HG03045 (cell line): ENCODE measurements around the gene MYH9.
A peak's percentile ranks its signal among the peaks of the same experiment; 100 is the strongest.

Experiments
- ATAC-seq: cut with Tn5 transposase; IDR thresholded peaks from one replicate; pipeline ENCODE4 v1.9.1; 2021; ENCODE audit warnings: mild to moderate bottlenecking, moderate library complexity; ENCODE audit not compliant: unreplicated experiment

Gene MYH9

GRCh38 chr22:36386900-36387708 is 663 bp downstream of the MYH9 start:
- ATAC-seq = peak; percentile 19

DNA sequence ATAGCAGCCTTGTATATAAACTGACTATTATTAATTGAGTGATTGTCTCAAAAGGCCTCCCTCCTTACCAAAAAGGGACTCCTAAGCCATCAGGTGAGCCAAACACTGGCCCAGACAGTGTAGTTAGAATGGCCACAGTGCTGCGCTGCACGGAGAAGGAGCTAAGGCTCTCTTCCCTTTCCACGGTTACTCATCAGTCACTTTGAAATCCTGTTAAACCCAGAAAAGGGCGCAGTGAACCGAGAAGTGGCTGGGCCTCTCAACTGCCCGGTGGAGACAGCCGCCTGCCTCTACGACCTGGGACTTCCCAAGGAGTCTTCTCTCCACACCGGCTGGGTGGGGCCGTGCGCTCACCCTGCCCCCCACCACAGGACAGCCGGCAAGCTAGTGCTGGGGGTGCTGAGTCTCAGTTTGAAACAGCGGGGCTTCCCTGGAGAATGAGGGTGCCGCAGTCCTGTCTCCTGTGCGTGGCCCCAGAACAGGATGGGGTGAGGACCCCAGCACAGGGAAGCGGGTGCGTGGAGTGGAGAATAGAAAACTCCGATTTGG is 1.3 kb downstream of the MYH9 start:
- peak; percentile 28 for ATAC-seq

GRCh38 chr22:36385491-36386350 is 2.0 kb downstream of the MYH9 start:
- ATAC-seq = no peak

- ATAC-seq = no peak
Observed at GRCh38 chr22:36384766-36385481, 2.8 kb downstream of the MYH9 start.

GRCh38 chr22:36383110-36383581 is 4.6 kb downstream of the MYH9 start:
- no peak for ATAC-seq

DNA sequence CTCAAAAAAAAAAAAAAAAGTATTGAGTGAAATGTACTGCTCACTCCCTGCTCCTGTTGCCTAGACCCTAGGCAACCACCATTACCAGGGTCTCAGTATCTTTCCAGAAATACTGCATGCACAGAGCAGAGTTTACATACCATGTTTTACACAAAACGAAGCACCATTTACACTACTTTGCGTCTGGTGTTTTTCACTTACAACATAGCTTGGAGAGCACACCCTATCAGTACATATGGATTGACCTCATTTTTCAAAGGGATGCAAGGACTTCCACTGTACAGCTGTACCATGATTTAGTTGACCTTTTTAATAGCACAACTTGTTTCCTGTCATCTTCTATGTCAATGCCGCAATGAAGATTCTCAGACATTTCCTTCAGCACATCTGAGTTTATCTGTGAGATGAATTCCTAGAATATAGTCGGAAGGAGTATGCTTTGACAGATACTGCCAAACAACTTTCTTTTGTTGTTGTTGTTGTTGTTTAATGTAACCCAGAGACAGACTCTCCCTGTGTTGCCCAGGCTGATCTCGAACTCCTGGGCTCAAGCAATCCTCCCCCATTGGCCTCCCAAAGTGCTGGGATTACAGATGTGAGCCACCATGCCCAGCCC is 6.1 kb downstream of the MYH9 start:
- ATAC-seq = no peak

DNA sequence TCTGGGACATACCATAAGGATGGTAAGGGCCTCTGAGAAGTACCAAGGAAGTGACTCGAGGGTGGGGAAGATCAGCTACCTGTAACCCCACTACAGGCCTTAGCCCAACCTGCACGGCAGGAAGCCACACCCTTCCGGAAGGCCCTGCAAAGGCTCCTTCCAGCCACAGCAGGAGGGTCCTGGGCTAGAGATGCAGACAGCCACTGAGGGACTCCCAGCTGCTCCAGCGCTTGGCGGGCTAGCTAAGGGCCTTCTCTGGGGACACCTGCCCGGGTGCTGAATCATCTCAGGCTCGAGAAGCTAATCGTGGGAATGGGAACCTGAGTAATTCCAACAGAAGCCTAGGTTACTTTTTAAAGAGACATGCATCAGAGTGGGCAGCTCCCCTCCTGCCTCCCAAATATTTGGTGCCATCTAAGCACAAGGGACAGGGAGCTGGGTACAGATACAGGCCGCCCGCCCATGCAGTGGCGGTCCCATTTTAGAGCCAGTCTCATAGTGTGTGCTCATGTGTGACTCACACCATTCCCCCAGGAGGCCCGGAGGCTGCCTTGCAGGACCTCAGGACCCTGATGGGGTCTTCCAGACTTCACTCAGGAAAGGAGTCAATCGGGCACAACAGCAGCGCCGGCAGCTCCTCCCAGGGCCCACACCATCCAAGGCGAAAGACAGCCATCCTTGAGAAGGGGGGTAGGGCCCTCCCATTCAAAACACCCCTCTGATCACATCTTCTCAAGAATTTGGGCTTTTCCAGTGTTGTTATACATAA is 8.0 kb downstream of the MYH9 start:
- no peak for ATAC-seq

DNA sequence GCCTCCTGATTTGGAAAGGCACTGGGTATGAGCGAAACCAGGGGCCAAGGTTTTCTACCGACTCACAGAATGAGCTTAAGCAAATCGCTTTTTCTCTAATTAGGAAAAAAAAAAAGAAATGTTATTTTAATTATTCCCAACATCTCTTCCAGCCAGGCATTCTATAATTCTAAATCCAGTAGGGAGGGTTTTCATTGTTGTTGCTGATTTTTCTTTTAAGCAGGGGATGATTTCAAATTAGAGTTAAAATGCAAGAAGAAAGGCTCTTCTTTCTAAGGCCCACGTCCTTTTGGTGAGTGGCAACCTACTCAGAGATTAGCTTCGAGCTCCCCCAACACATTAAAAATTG is 8.9 kb downstream of the MYH9 start:
- no peak for ATAC-seq

GRCh38 chr22:36378080-36378868 is 9.5 kb downstream of the MYH9 start:
- ATAC-seq = no peak

DNA sequence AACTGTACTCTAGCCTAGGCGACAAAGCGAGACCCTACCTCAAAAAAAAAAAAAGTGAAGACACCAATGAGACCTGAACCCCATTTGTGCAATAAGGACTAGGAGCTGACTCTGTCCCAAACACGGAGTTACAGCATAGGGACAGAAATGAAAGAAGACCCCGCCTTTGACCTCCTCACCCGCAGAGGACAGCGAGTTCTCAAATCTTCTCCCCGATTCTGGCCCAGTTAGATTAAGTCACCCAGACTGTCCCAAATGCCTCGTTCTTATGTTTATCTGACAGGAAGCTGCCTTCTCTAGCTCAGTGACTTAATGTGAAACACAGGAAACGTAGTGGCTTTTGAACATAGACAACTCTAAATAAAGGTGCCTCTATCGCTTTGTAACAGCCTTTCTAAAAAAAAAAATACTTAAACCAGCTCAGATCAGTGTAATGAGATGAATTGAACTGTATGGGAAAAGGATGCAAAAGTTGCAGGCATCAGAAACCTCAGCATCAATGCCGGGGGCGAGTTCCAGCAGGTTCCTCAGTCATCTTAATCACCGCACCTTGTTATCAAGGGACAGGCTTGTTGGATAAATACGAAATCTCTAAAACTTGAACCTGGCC is 10.6 kb downstream of the MYH9 start:
- ATAC-seq = no peak

DNA sequence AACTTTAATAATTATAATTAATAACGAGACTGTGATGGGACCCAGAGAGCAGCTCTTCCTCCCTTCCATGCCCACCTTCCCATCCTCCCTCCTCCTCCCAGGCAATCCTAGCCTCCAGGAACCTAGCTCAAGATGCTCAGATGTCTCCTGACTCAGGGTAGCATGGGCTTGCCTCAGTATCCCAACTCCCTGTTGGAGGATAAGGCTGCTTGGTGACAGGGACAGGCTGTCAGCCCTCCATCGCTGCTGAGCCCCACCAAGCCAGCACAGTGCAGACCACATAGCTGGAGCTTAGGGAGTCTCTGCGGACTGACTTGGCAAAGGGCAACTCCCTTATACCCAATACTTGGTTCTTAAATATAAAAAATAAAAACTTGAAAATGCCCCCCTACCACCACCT is 11.5 kb downstream of the MYH9 start:
- no peak for ATAC-seq

DNA sequence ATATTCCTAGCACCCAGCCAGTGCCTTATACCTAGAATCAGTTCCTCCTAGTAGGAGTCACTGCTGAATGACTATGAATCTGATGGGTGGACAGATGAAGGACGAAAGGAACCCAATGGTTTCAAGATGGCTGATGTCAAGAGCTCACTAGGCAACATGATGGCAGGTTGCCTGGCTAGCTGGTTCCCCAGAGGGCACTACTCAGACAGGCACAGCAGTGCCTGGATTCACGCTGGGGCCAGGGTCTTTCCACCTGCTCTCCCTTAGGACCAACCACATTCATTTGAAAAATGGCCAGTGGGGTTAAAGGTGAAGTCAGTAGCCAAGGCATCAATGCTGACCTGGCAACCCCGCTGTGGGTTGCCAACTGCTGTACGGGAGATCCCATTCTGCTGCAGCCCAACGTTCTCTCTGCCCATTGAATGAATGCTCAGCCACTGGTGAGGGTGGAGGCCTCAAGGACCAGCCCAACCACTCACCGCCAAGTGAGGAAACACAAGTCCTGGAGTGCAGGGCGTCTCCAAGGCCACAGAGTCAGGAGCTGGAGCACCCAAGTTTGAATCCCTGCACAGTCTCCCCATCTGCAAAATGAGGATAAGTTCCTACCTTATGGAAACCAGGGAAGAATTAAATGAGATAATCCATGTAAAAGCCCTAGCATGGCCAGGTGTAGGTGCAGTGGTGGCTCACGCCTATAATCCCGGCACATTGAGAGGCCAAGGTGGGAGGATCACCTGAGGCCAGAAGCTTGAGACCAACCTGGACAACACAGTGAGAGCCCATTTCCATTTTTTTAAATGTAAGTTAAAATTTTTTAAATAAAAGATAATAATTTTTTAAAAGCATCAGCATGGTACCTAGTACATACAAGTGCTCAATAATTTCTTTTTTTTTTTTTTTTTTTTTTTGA is 12.4 kb downstream of the MYH9 start:
- no peak for ATAC-seq

DNA sequence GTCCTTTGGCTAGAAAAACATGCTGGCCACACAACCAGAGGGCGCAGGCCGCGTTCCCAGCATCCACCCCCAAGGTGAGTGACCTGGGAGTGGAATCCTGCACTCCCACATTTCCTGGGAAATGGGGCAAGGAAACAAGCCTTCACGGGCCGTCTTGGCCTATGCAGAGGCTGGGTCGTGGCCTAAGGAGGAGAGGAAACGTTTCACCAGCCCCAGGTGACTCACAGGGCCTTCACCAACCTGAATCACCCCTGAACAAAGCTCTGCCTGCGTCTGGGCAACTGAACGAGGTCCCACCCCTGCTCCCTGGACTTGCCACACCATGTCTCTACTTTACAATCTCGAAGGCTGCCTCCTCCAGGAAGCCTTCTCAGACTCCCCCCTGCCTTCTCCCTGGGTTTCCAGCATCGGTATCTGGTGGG is 13.2 kb downstream of the MYH9 start:
- ATAC-seq = no peak

DNA sequence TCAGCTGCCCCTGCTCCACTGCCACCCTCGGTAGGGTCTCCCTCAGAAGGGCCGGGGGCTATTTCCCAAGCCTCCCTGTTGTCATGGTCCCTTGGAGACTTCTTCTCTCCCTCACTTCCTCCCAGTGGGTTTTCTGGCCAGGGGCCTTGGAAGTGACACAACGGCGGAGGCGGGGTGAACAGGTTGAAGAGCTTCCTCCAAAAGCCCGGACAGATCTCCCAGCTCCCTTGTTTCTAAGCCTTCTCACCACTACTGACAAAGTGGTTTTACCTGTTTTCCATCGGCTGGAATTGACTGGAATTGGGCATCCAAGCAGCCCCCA is 14.5 kb downstream of the MYH9 start:
- no peak for ATAC-seq

GRCh38 chr22:36371920-36372319 is 15.8 kb downstream of the MYH9 start:
- ATAC-seq = no peak

GRCh38 chr22:36369922-36370791 is 17.6 kb downstream of the MYH9 start:
- no peak for ATAC-seq
